ENCODE measurements around the gene PHF13. TPM values are rescaled to one million over a fixed set of nuclear protein-coding genes. Genes with fewer than 3 reads are reported as not detected.

PHF13 gene
- total RNA-seq, 1 experiment from 2014 or later = 55.8 TPM

DNA sequence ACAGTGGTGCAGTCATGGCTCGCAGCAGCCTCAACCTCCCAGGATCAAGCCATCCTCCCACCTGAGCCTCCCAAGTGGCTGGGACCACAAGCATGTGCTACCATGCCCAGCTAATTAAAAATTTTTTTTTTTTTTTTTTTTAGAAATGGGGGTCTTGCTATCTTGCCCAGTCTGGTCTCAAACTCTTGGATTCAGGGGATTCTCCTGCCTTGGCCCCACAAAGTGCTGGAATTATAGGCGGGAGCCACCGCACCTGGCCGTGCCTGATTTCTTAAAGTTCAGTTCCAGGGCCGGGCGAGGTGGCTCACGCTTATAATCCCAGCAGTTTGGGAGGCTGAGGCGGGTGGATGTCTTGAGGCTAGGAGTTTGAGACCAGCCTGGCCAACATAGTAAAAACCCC is 17.5 kb downstream of the PHF13 start:
- H3K4ac ChIP-seq (ENCODE audit: low read depth, low read length) = no peak overlapping the region
- H2BK15ac ChIP-seq (ENCODE audit: low read depth, low read length) = no peak overlapping the region
- H3K79me2 ChIP-seq (ENCODE audit: insufficient read depth, low read length) = 0 out of 2 replicates have a peak, but pooled peaks cover 2% of the 10 kb centered on the region
- no peak overlapping the region for H2BK20ac ChIP-seq (ENCODE audit: low read depth, low read length, poor library complexity, severe bottlenecking)
- H3K23ac ChIP-seq (ENCODE audit: insufficient read length, low read depth, low read length) = no peak overlapping the region
- no peaks in the 10 kb centered on the region for H3K27me3 Mint-ChIP-seq (ENCODE audit: low read depth)
- H2BK5ac ChIP-seq (ENCODE audit: insufficient read length, low read length) = no peak overlapping the region
- no peaks in the 10 kb centered on the region for H3K23me2 ChIP-seq (ENCODE audit: insufficient read length, low read depth, low read length, poor library complexity, severe bottlenecking)
- no peak overlapping the region for H3K27ac Mint-ChIP-seq
- H3K79me1 ChIP-seq (ENCODE audit: insufficient read depth, low read depth, low read length, poor library complexity, severe bottlenecking) = no peaks in the 10 kb centered on the region
- no peak overlapping the region for H3K27ac ChIP-seq (ENCODE audit: insufficient read length, low read depth, low read length)
- H3K9ac ChIP-seq (ENCODE audit: extremely low read depth, insufficient read length, low read length) = no peak overlapping the region
- no peak overlapping the region for H4K91ac ChIP-seq (ENCODE audit: insufficient read length, low read depth, low read length)
- no peaks in the 10 kb centered on the region for H3K9me3 Mint-ChIP-seq
- TF ChIP-seq, protein P1, sequence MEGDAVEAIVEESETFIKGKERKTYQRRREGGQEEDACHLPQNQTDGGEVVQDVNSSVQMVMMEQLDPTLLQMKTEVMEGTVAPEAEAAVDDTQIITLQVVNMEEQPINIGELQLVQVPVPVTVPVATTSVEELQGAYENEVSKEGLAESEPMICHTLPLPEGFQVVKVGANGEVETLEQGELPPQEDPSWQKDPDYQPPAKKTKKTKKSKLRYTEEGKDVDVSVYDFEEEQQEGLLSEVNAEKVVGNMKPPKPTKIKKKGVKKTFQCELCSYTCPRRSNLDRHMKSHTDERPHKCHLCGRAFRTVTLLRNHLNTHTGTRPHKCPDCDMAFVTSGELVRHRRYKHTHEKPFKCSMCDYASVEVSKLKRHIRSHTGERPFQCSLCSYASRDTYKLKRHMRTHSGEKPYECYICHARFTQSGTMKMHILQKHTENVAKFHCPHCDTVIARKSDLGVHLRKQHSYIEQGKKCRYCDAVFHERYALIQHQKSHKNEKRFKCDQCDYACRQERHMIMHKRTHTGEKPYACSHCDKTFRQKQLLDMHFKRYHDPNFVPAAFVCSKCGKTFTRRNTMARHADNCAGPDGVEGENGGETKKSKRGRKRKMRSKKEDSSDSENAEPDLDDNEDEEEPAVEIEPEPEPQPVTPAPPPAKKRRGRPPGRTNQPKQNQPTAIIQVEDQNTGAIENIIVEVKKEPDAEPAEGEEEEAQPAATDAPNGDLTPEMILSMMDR (conservative IDR thresholded peaks at IDR 0.05) = no peak
- no peak overlapping the region for H3K14ac ChIP-seq (ENCODE audit: insufficient read depth, low read length)
- no peak overlapping the region for H4K8ac ChIP-seq (replicated peaks; ENCODE audit: insufficient read length, low read depth, low read length)
- H2AK5ac ChIP-seq (ENCODE audit: insufficient read length, low read length) = no peak overlapping the region
- H4K5ac ChIP-seq (ENCODE audit: insufficient read length, low read depth, low read length) = no peak overlapping the region
- no peaks in the 10 kb centered on the region for H3K9me3 ChIP-seq (ENCODE audit: control insufficient read depth, low read depth, low read length)
- no peak overlapping the region for H3K56ac ChIP-seq (ENCODE audit: insufficient read length, low read depth, low read length)
- no peak overlapping the region for H2BK120ac ChIP-seq (ENCODE audit: low read depth, low read length, poor library complexity, severe bottlenecking)
- H3K36me3 Mint-ChIP-seq (ENCODE audit: insufficient read depth in 1 of 3, low read depth in 3 of 3) = peaks cover 19 to 79% (median 64%) of the 10 kb centered on the region in 3 experiments
- H3T11ph ChIP-seq (ENCODE audit: low read length) = no peak overlapping the region
- no peak for DNase-seq
- no peaks in the 10 kb centered on the region for H3K4me1 ChIP-seq (ENCODE audit: insufficient read depth, low read length)
- no peak overlapping the region for H2BK12ac ChIP-seq (ENCODE audit: insufficient read length, low read depth, low read length)
- no peaks in the 10 kb centered on the region for H4K20me1 ChIP-seq (ENCODE audit: control insufficient read depth, insufficient read depth, insufficient read length)
- H3K4me1 Mint-ChIP-seq = peaks cover 0 to 5% of the 10 kb centered on the region in 2 experiments; a peak in 2 of 4 replicates
- H2AFZ ChIP-seq (ENCODE audit: low read length) = no peak overlapping the region
- no peak overlapping the region for H3K4me3 Mint-ChIP-seq
- WGBS (ENCODE audit: extremely low coverage, insufficient read length, low lambda C conversion rate) = no CpG with 5 or more reads among the region's 8 CpGs
- no peak overlapping the region for H3K4me2 ChIP-seq (ENCODE audit: insufficient read depth, insufficient read length, low read length)
- H3K27me3 ChIP-seq (ENCODE audit: insufficient read depth, low read length) = no peaks in the 10 kb centered on the region
- no peak overlapping the region for H3K18ac ChIP-seq (ENCODE audit: insufficient read length, low read depth, low read length)
